Activated CD8-positive, alpha-beta memory T cell treated with anti-CD3 and anti-CD28 coated beads for 48 hours (primary cell): ENCODE measurements around the gene DCTN3.

ENCODE experiments used
- DNase-seq, 3 experiments: peaks; one replicate each; pipeline ENCODE4 v3.0.0-alpha.2; 2020; ENCODE audit warnings: low read depth in 2 of 3, low spot score in 2 of 3

The DCTN3 gene

DNA sequence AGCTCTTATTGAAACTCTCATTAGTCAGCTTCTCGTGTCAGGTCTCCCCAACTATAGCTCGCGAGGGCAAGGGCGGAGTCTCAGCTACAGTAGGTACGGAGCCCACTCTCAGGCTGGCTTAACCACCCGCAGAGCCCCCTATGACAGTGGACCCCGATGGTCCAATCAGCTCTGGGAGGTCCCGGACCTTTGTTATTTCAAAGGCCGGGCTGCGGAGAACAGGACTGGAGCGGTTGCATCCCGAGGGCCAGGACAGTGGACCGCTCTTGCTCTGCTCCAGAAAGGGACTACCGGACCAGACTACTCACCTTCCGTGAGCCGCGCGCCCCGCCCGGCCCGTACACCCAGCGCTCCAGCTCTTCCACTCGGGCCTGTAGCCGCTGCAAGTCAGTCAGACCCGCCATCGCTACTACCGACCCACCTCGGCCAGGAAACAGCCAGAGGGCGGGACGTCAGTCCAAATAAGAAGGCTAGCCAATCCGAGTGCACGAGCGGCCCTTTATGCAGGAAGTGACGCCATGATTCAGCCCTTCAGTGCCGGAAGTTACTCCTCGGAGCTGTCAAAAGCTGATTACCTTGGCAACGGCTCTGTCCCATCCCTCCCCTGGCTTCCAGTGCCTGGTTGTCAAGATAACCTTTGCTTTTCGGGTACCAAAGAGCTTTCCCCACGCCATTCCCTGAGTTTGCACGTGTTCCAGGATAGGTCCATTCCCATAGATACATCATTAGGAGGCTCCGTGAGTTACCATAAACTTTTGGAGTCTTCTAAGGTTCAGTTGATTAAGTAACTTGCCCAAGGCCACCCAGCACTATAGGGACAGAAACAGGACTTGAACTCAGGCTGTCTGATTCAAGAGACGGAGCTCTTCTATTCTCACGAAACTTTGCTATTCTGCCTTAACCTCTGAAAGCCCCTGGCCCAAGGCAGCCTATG is at the start of gene DCTN3:
TSS of gene DCTN3 (minus strand) at position 435 of the 934 bp plus-strand sequence. CDS start at position 404, 31 bp downstream.
- peak; percentile 57 to 69 (median 67) for DNase-seq

DNA sequence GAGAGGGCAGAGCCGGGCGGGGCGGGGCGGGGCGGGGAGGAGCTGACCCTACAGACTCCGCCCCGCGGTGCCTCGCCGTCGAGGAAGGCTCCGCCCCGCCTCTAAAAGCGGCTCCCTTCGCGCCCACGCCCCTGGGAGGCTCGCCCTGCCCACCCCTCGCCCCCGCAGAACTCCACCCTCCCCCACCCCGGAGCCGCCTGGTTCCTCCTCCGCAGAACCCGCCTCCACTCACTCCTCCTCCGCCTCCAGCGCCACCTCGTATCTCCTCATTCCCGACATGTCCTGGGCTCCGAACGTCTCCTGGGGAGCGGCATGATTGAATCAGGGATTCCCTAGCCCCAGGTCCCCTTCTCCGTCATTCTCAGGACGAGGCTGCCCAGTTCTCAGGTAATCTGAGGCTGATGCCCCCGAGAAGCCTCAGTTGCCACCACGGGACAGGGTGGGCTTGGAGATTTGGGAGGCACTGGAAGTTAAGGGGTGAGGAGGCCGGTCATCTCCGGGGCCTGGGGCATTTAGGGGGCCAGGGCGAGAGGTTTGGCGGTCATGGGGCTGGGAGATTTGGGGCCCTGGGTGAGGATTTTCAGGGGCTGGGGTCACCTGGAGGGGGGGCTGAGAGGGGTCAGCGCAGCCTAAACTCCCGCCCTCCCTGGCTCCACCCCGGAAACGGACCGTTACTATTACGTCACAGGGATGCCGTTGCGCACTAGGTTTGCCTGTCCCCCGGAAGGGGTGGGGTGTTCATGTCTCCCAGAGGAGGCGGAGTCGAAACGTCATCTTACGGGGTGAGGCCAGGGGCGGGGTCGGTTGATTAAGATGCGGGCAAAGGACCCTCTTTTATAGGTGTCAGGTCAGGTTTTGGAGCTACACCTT is 45.3 kb upstream of the DCTN3 start:
- DNase-seq, result peak; percentile 44 to 70 (median 50)

DNA sequence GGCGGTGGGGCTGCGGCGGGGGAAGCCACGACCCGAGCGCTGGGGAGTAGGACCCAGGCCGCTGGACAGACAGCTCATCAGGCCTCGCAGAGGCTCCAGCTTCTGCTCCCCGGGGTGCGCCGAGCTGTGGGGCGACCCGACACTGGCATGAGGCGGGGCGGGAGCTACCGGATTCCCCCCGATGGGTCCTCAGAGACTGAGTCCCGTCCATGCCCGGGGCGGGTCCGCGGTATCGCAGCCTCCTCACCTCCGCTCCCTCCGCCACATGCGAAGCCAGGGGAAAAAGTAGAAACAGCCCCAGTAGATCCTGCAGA is 44.7 kb upstream of the DCTN3 start:
- no peak for DNase-seq

DNA sequence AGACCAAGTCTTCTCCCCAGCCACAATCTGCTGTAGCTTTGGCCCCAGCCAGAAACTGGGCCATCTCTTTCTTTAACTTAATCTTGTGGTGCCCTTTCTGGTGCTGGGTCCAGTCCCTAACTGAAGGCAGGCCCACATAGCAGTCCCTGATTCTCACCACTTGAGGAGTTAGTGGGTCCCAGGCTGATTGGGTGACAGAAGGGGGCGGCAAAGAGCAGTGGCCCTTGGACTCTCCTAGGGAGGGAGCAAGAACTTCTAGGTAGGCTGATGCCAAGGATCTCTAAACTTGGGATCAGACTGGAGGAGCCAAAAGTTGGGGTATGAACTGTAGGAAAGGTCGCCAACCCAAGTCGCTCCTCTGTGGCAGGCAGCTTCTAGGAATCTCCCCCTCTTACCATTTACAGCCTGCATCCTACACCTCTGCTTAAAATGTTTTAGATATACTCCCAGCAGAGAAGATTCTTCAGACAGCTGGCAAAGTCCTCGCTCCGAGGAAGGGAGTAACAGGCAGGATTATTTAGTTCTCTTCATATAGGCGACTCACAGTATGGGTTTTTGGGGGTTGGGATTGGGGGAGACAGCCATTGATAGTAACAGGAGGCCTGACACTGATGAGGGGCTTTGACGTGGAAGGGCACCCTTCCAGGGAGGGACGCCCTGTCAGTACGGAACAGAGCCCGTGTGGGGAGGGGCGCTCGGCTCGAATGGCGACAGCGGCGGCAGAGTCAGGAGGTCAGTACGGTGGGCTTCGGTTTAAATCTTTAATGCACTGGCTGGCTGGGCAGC is 44.2 kb upstream of the DCTN3 start:
- peak in 1 of 3 experiments; percentile 68 for DNase-seq

DNA sequence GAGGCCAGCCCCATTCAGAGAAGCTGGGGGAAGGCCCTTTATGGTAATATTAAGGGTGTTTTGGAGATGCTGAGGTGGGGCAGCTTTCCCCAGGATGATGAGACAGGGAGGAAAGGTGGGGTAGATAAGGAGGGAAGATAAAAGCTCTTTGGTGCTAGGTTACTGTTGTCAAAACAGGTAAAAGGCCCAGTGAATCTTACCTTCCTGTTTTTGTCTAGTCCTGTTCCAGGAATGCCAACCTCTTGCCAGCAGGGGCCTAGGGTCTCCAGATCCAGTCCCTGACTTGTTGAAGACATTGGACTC is 43.0 kb upstream of the DCTN3 start:
- DNase-seq, result no peak

DNA sequence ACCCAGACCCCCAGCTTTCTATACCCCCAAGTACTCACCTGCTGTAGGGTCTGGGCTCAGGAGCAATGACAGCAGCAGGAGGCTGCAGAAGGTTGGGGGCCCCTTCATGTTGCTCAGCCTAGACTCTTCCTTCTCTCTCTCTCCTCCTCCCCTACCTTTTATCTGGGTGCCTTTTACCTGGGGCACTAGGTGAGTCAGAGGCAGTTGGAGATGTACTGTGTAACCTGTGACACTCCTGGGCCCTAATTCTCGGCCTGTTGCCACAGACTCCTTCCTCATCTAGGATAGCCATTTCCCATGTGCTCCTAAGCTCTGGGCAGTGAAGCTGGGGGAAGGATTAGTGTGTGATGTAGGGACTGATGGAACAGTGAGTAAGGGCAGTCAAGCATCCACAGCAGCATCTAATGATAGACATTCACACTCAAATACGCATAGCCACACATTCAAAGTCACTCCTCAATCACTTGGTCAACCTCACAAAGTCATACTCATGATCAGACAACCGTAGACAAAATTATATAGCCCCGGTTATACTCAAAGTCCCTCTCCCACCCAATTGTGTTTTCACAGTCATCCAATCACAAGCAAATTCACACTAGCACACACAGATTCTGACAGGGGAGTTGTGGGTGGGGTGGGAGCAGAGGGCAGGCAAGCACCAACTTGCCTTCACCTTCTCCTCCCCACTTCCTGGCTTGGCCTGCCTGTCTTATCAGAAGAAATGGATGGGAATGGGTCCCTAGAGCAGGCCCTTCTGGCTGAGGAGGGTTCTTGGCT is 42.4 kb upstream of the DCTN3 start, which contains the start of gene CCL27:
TSS of gene CCL27 (minus strand) at position 132 of the 777 bp plus-strand sequence. CDS start at position 108, 24 bp downstream.
- no peak for DNase-seq

DNA sequence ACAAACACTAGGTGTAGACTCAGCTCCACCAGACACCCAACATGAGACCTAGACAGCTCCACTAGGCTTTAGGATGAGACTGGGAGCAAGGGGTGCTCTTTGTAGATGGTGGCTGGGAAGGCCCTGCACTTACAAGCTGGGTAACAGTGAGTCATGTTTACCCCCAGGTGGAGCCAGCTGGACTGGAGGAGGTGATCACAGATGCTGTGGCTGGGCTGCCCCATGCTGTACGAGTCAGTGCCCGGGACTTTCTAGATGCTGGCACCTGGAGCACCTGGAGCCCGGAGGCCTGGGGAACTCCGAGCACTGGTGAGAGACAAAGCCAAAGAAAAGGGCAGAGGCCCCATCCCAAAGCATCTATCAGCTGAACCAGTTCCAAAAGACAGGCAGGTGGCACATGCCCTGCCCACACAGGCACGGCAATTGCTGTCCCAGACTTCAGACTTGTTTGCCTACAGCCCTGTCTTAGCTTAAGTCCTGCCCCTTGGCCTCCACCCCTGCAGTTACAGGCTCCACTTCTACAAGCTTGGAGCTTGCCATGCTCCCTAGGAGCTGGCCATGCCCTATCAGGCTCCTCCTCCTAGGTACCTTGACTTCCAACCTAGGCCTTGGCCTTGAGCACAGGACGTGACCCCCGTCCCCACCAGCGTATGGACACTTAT is 39.4 kb upstream of the DCTN3 start:
- no peak for DNase-seq

DNA sequence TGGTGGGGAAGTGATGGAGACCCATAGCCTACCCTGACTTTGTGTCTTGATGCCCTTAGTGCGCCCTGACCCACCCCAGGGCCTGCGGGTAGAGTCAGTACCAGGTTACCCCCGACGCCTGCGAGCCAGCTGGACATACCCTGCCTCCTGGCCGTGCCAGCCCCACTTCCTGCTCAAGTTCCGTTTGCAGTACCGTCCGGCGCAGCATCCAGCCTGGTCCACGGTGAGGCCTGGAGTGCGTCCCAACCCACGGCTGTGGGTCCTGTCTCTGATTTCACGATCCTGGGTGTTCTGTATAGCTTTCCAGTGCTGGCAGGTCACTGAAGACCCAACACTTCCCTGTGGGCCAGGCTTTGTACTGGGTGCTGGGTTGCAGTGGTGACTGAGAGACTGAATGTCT is 38.2 kb upstream of the DCTN3 start:
- DNase-seq, result no peak

DNA sequence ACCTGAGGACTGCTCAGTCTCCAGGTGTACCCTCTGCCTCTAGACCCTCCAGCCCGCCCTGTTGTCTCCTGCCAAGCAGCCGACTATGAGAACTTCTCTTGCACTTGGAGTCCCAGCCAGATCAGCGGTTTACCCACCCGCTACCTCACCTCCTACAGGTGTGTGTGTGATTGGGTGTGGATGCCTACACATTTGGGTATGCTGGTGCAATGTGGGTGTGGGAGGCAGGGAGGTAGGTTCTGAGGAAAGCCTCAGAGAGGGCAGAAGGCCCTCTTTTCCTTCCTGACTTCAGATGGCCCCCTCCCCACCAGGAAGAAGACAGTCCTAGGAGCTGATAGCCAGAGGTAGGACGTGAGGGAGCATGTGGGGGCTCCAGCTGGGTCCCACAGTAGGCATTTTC is 36.7 kb upstream of the DCTN3 start:
- DNase-seq, result no peak

DNA sequence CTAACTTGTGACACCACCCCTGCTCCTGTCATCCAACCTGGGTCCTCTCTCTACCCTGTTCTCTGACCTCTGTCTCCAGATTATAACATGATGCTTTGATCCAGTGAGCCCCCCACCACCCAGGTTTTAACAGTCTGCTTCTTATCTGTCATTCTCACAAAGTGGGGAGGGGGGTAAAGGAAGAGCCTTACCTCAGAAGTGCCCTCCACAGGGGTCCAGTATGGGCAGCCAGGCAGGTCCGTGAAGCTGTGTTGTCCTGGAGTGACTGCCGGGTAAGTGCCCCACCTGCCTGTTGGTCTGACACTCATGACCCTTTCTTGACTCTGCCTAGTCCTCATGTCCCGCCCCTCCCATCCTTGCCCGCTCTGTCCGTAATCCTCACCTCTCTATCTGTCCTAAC is 35.1 kb upstream of the DCTN3 start:
- DNase-seq, result no peak

DNA sequence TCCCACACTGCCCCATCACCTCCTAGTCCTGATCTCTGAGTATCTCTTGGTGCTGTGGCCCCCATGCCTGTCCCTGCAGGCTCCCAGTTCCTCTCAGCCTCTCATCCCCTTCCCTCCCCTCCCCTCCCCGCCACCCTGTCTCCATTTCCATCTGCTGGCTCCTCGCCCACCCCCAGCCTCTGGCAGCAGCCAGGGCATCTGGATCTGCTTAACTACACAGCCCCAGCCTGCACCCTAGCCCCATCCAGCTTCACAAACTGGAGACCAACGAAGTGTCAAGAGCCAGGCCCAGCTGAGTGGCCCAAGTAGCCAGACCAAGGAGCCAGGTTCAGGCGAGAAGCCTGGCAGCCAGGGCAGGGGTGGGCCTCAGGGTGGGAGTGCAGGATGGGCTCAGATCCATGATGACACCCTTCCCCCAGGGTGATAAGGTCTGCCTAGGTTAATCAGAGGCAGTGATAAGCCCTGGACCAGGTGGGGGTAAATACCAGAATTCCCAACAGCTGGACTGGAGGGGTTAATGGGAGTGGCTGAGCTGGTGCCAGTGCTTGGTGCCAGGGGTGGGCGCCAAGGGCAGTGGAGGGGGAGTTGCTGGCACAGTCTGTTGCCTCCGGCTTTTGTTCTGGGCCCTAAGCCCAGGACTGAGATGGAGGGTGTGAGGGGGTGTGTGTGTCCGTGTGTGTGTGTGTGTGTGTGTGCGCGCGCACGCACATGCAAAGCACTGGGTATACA is 34.2 kb upstream of the DCTN3 start:
- no peak for DNase-seq

DNA sequence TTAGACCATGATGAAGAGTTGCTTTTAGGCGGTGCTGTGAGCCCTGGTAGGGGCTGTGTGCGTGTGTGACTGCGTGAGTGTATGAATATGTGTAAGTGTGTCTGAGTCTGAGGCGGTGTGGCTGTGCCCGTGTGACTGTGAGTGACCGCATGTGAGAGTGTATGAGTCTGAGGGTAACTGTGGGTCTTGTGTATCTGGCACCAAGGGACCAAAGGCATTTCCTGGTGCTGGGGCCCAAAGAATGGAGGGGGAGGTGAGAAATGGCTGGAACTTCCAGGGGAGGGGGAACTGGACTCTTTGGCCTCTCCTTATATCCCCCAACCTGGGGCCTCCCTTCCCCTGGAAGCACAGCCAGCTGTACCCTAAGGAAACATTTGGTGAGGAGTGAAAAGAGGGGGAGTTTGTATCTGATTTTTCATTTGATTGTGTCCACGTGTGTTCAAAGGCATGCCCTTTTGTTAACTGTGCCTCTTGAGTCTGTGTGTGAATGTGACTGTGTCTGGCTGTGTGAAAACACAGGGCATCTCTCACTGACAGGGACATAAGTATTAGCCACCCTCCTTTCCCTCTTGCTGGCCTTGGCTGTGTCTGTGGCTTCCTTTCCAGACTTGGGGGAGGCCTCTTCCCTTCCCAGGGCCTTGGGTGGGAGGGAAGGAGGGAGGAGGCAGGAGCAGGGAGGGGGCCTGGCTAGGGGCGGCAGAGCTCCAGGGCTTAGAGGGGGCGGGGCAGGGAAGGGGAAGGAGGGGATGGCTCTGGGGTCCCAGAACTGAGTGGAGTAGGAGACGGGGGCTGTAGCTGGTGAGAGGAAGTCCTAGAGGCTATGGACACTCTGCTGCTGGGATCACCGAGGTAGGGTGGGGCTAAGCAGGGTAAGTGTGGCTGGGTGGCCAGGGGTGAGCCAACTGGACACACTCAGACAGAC is 33.1 kb upstream of the DCTN3 start:
- DNase-seq, result no peak

DNA sequence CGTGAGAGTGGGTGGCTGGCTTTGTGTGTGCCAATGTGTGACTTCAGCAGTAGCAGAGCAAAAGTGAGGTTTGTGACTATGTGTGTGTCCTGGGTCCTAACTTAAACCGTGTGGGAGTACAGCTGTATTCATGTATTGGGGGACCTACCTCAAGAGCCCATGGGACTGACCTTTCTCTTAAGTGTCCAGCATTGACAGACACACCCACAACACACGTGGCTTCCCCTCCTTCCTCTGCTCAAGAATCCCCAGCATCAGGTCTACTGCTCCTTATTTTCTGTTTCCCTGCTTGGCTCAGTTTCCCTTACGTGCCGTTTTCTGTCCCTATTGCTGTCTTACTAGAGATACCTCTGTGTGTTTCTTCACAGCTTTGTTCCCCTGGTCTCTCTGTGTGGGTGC is 32.3 kb upstream of the DCTN3 start:
- DNase-seq, result no peak

DNA sequence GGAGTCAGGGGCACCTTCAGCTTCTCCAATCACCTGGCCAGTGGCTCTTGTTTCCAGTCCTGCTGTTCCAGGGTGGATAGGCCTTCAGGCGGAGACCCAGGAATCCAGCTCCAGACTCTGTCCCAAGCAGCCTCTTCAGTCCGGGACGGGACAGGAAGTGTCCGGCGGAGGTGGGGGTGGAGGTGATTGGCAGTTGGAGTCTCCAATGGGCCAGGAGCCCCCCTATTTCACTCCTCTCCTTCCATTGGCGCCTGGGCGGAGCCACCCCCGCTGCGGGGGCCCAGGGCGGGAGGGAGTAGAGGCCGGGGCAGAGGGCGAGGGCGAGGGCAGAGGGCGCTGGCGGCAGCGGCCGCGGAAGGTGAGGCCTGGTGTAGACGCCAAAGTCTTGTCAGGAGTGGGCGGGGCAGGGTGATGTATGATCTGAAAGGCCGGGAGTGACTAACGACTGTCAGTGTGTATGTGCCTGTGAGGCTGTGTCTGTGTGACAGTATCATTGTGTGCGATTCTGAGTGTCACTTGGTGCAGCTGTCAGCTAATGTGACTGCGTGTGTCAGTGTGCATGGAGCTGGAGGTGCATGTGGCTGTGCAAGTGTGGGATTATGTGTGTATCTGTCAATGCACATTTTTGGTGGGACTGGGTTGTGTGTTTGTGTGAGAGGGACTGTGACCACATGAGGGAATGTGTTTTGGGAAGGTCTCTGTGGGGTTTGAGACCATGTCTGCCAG is 31.7 kb upstream of the DCTN3 start, which contains the start of gene IL11RA:
TSS of gene IL11RA (plus strand) at position 310 of the 726 bp plus-strand sequence. CDS start 3,033 bp downstream, outside the sequence.
- DNase-seq, result no peak

DNA sequence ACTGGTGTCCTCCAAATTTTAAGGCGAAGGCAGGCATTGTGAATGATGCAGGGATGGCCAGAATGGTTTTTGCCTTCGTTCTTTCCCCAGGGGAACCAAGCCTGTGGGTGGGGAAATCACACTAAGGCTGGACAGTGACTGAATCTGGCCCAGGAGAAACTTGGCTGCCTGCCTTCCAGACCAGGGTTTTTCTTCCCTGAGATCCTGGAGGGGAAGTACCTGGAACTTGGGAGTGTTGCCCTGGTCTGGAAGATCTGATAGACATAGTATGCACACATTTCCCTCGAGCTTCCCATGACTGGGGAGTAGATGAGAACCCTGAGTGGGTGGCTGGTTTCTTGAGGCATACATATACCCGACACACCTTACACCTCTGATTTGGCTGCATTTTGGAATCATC is 31.0 kb upstream of the DCTN3 start:
- no peak for DNase-seq

DNA sequence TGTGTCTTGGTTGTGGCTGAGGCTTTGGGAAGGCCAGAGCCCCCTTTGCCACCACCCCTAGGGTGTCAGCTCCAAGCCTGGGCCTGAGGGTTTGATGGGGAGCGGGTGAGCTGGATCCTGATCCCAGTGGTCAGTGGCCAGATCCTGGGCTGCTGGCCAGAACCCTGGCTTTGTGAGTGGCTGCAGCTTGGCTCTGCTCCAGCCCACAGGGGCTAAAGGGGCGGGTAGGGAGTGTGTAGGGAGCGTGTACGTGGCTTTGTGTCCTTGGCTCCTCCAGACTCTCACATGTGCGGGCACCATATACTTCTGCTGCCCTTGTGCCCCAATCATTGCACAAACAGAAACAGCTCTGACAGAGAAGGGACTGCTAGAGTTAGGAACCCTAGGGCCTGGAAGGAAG is 30.5 kb upstream of the DCTN3 start:
- no peak for DNase-seq

DNA sequence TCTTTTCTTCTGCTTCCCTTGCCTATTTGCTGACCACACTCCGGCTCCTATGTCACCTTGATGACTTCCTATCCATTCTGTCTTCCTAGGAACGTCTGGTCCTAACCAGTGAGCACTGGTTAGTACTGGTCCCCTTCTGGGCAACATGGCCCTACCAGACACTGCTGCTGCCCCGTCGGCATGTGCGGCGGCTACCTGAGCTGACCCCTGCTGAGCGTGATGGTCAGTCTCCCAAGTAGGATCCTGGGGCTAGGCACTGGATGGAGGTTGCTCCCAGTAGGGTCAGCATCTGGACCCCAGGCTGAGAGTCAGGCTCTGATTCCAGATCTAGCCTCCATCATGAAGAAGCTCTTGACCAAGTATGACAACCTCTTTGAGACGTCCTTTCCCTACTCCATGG is 28.4 kb upstream of the DCTN3 start:
- DNase-seq, result no peak

DNA sequence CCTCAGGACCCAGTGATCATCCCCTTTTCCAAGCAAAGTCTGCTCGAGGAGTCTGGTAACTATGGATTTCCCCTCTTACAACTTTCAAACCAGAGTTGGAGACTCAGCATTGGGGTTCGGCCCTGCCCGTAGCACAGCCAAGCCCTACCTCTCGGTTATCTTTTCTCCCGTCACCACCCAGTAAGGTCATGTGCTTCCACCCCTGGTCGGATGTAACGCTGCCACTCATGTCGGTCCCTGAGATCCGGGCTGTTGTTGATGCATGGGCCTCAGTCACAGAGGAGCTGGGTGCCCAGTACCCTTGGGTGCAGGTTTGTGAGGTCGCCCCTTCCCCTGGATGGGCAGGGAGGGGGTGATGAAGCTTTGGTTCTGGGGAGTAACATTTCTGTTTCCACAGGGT is 27.4 kb upstream of the DCTN3 start:
- DNase-seq, result no peak
